NCI-H128 (cell line): ENCODE measurements around the gene KRT26.
A peak's percentile ranks its signal among the peaks of the same experiment; 100 is the strongest.
"Not testable (repeated sequence)": the region's sequence is repeated elsewhere in the genome, so short reads cannot be mapped to it uniquely, and the experiment has no call there.

Source experiments
- DNase-seq: peaks from one replicate; lab custom pipeline; 2025; ENCODE audit not compliant: unreplicated experiment; lab: John Stamatoyannopoulos, UW

The KRT26 gene

DNA sequence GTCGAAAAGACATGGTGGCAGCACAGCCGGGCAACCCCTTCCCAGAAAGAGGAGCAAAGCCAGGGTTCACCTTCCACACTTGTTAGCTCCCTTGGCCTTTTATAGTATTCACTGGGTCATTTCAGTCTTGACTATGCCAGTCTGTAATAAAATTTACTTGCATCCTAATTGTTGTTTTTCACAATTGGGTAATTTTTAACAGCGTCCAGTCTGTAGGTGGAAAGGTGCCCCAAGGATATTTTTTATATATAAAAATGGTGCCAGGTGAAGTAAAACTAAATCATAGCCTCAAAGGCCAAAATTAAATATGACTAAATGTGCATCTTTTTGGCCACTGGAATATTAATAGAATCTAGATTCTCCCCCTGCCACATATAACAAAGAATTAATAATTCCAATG is at the start of gene KRT26:
Gene KRT26, minus strand, starts transcription at position 101 of the 400 bp plus-strand sequence. Its CDS starts 88 bp downstream, at position 13.
- DNase-seq = no peak

- DNase-seq = no peak
Measured at GRCh38 chr17:40821536-40821935, 49.5 kb upstream of the KRT26 start.

DNA sequence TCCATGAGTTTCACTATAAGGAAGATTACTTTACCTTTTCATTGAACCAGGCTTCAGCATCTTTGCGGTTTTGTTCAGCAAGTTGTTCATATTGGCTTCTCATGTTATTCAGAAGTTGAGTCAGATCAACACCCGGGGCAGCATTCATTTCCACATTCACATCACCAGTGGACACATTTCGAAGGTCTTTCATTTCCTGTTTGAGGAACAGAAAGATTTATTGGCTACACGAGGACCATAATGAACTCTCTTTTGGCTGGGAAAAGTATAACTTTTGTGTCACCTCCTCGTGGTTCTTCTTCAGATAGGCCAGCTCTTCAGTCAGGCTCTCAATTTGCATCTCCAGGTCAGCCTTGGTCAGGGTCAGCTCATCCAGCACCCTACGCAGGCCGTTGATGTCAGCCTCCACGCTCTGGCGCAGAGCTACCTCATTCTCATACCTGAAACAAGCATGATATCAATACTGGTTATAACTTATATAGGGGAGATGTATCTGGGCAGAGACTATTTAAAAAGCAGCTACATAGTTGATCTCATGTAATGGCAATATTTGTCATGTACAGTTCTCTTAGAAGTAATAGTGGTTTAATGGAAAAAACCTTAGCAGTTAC is 48.3 kb upstream of the KRT26 start:
- DNase-seq = no peak

- no peak for DNase-seq
Measured at GRCh38 chr17:40819528-40820125, 47.6 kb upstream of the KRT26 start.

DNA sequence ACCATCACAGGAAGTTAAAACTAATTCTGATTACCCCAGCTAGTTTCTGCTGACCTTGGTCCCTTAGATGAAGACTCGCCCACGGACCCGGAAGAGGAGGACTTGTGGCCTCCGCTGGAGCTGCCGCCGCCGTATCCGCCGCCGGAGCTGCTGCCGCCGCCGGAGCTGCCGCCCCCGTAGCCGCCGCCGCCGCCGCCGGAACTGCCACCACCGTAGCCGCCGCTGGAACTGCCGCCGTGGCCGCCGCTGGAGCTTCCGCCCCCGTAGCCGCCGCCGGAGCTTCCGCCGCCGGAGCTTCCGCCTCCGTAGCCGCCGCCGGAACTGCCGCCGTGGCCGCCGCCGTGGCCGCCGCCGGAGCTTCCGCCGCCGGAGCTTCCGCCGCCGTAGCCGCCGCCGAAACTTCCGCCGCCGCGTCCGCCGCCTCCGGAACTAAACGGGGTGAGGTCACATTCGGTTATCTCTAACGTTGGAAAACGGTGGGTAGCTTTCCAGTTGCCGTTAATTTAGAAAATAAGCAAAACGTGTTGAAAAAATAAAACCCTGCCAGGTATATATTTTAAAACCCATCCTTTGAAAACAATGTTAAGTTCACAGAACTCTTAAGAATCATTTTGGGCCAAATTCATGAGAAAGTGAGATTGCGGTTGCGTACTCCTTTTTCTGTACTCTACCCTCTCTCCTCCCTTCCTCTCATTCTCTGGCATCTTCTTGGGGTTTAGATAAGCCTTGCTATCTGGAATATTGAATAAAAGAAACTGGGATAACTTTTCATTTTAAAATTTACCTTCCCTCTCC is 46.9 kb upstream of the KRT26 start:
- no peak for DNase-seq

DNA sequence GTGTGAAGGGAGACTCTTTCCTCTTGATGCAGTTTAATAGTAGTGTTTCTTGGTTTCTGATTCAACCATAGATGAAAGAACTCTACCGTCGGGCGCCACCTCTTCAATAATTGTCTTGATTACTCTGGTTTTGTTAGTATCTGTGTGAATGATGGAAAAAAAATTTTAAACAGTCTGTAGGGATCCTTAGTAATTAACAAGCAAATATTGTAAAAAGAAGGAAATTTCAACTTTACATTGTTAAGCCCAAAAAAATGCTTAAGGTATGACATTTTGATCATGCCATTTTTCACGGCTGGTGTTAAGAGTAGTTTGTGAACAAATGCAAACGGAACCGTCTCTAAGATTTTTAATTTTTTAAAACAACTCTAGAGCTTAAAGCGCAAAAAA is 46.3 kb upstream of the KRT26 start:
- DNase-seq = no peak

DNA sequence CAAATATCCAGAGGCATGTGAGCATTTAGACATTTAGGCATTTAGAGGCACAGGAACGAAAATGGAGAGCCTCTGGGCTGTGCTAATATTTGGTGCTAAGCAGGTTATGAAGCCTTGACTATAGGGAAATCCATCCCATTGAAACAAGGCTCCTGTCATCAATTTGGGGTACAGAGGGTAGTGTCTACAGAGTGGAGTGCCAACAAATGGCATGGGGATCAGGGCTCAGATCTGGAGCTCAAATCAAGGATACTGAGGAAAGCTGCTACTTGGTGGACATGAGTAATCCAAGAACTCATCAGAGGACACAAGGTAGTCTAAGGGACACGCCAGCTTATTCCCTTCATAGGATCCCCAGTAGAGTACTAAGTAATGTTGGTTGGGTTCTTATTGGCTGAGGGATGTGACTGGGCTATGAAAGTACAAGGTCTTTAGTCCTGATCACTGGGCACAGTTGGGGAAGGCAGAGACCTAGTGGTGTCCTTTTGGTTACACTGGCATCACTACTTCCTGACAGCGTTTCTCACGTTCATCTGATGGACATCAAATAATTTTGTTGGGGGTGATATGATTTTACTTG is 45.2 kb upstream of the KRT26 start:
- no peak for DNase-seq

DNA sequence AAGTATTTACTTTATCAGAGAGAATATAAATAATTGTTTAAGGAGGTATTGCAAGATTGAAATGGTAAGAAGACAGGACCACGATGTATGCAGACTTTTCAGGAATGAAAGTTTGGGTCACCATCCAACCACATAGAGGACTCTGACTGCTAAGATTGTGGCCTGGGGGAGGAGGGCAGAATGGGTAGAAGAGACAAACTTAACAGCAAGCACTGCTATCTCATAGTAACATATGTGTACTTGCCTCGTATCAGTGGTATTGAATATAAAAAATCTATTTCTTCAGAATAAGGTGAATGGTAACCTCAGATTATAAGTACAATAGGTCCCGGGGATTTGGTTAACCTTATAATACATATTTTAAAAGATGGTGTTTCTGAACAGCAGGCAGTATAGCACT is 44.6 kb upstream of the KRT26 start:
- no peak for DNase-seq

DNA sequence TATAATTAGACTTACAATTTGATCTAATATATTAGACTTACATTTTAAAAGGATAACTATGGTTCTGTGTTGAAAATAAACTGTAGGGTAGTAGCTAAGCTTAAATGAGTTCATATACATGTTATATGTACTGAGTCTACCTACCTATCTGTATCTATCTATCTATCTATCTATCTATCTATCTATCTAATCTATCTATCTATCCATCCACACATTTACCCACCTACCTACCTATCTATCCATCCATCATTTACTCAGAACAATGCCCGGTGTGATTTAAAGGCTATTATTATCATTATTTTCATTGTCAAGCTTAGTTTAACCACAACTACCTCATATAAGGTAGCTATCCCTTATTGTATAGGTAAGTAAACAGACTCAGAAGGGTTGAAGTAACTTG is 43.4 kb upstream of the KRT26 start:
- no peak for DNase-seq

DNA sequence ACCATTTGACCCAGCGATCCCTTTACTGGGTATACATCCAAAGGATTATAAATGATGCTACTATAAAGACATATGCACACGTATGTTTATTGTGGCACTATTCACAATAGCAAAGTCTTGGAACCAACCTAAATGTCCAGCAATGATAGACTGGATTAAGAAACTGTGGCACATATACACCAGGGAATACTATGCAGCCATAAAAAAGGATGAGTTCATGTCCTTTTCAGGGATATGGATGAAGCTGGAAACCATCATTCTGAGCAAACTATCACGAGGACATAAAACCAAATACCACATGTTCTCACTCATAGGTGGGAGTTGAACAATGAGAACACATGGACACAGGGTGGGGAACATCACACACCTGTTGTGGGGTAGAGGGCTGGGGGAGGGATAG is 42.7 kb upstream of the KRT26 start:
- not testable (repeated sequence) for DNase-seq

- no peak for DNase-seq
Measured at GRCh38 chr17:40813804-40814203, 41.8 kb upstream of the KRT26 start.

DNA sequence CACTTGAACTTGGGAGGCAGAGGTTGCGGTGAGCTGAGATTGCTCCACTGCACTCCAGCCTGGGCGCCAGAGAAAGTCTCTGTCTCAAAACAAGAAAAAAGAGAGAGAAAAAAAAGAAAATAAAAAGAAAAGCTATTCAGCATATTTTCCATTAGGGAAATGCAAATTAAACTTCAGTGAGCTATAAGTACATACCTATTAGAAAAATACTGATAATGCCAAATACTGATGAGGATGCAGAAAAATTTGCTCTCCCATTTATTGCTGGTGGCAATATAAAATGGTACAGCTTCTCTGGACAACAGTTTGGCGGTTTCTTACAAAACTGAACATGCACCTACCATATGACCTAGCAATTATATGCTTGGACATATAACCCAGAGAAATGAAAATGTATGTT is 40.6 kb upstream of the KRT26 start:
- no peak for DNase-seq

GRCh38 chr17:40810494-40810893 is 38.5 kb upstream of the KRT26 start:
- no peak for DNase-seq

DNA sequence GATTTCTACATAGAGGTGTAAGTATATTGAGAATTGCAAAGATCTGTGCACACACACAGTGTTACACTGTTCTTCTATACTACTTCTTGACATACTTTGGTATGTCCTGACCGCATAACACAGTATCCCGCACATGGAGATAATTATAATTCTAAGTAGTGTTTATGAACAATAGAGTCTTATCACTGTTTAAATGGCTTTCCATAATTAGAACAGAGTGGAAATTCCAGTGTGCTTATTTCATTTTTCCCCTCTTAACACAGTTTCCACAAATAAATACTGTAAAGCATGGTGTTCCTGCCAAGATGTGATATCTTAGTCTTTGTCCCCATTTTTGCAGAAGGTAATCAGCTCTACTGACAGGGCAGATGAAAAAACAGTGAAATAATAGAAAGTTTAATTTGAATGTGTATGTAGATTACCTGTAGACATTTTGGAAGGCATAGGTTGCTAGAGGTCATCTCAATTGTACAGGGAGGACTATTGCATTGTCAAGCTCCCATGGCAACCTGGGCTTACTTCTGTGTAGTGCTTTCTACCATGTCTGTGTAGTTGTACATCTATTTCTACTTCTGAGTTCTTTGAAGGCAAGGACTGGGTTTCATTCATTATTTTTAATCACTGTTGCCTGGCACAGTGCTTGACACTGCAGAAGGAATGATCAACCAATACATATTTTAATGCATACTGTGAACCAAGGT is 37.9 kb upstream of the KRT26 start:
- no peak for DNase-seq

GRCh38 chr17:40806131-40806530 is 34.1 kb upstream of the KRT26 start:
- DNase-seq = no peak

DNA sequence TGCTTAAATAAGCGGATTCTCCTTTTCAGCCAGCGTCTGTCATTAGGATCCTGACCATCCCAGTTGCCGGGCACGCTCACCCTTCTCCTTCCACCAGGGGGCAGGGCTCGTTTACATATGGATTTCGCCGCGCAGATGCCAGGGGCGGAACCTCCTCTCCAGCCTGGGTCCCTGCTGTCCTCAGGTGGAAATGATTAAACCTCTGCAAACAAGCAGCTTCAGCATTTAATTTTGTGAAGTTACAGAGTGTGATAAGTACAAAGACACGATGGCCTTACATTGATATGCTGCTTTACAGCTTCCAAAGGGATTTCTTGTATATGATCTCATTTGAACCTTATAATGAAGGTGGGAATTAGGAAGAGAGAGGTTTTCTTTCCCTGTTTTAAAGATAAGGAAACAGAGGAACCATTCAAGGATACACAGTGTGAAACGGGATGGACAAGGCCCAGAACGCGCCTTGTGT is 31.6 kb upstream of the KRT26 start:
- peak; percentile 49 for DNase-seq

DNA sequence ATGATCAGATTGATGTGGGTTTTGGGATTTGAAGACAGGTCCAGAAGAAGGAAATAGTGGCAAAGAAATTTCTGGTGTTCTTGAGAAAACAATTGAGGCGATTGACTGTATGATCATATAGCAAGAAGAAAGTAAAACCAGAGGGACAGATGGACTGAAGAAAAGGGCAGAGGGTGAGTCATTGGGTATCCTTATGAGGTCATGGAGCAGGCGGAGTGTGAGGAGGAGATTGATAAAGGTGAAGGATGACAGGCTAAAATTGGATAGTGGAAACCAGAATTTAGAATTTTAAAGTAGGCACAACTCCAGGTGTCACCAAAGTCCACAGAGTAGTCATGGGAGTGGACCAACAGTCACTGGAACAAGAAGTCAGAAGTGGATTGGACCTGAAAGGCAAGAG is 29.2 kb upstream of the KRT26 start:
- DNase-seq = no peak

- no peak for DNase-seq
Measured at GRCh38 chr17:40800381-40800780, 28.4 kb upstream of the KRT26 start.

DNA sequence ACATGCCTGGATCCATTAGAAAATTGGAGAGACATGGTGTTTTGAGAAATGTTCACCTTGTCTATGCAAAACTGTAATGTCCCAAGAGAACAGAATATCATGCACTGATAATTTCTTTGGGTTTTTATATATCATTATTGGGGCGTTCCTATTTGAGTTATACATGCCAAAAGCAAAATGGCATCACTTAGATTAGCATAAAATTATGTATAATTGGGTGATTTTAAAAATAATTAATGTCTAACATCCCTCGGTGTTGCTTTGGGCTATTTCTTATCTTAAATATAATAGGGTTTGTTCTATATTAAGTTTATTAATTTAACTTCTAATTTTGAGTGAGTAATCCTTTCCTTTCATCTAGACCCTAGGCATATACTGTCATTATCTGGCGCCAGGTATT is 27.9 kb upstream of the KRT26 start, which contains the start of gene KRT28:
Gene KRT28, minus strand, starts transcription at position 101 of the 400 bp plus-strand sequence. Its CDS starts 66 bp downstream, at position 35.
- DNase-seq = no peak

- no peak for DNase-seq
Measured at GRCh38 chr17:40796846-40797245, 24.8 kb upstream of the KRT26 start.

- DNase-seq = no peak
Measured at GRCh38 chr17:40795019-40795667, 23.1 kb upstream of the KRT26 start.
